HepG2 (cell line): ENCODE data around the gene SYNJ2. TPM values are rescaled to one million over a fixed set of nuclear protein-coding genes. Genes with fewer than 3 reads are reported as not detected.

Experiments used
- ATAC-seq: fragments of 200-7000 bp; cut with Tn5 transposase; 3 replicates; pipeline ENCODE4 v1.9.1; 2020; ENCODE audit warnings: mild to moderate bottlenecking, moderate library complexity
- BruUV-seq: library from RNA; stranded (reverse); fragments of 400-500 nt; replicated peaks from 2 replicates; lab custom pipeline; 2021; lab: Mats Ljungman, UMichigan
- CTCF ChIA-PET: fragments of 300-600 bp; formaldehyde crosslinking; extraction: SDS; loops from one replicate; lab custom pipeline; 2021; ENCODE audit warnings: low total read pairs, inconsistent platforms, low intra/inter-chr PET ratio; lab: Yijun Ruan, JAX
- POLR2A ChIA-PET: fragments of 350-600 bp; sonication (Branson Sonifier 250); formaldehyde crosslinking; loops from one replicate; lab custom pipeline; 2020; ENCODE audit warnings: antibody characterized with exemption, inconsistent platforms; lab: Yijun Ruan, JAX
- DNase-seq: peaks from one replicate; pipeline ENCODE4 v3.0.0-alpha.2; 2015; ENCODE audit warnings: low spot score
- FAIRE-seq: peaks from 3 replicates; lab custom pipeline; 2011; peaks lifted over from hg19 to GRCh38; lab: Jason Lieb, UNC
- H2AFZ ChIP-seq: one replicate; pipeline ENCODE4 v1.6.1; 2011; ENCODE audit warnings: low read length, inconsistent platforms
- H3K27ac ChIP-seq: fragments of 300-600 bp; 3 replicates; pipeline ENCODE4 v1.8.0; 2011; ENCODE audit warnings: mixed run types, mild to moderate bottlenecking, mixed read lengths, low read length, inconsistent platforms; ENCODE audit not compliant: insufficient read depth; ENCODE audit errors: extremely low read length
- H3K27me3 ChIP-seq, 2 experiments: fragments of 200-600 bp in 1 of 2; 2 replicates in 1 of 2; 3 replicates in 1 of 2; pipeline versions ENCODE4 v1.6.0 to v1.8.0; 2011; ENCODE audit warnings: low read length in 2 of 2, mild to moderate bottlenecking in 2 of 2, moderate library complexity in 2 of 2, inconsistent platforms in 1 of 2; ENCODE audit not compliant: insufficient read depth in 2 of 2, control insufficient read depth in 1 of 2
- H3K36me3 ChIP-seq, 2 experiments: fragments of 200-600 bp in 1 of 2; replicated peaks in 1 of 2; 2 replicates in 1 of 2; 3 replicates in 1 of 2; pipeline versions ENCODE4 v1.5.1 to v1.8.0; 2011; ENCODE audit warnings: low read length in 2 of 2, inconsistent platforms in 1 of 2; ENCODE audit not compliant: insufficient read depth in 2 of 2, control insufficient read depth in 1 of 2
- H3K4me1 ChIP-seq: 2 replicates; pipeline ENCODE4 v1.5.1; 2012; ENCODE audit warnings: low read length, inconsistent platforms; ENCODE audit not compliant: insufficient read depth
- H3K4me2 ChIP-seq: 2 replicates; pipeline ENCODE4 v1.6.0; 2011; ENCODE audit warnings: low read depth, low read length, inconsistent platforms
- H3K4me3 ChIP-seq, 3 experiments: fragments of 200-600 bp in 1 of 3; sonication (generic), shearing (Covaris generic) in 1 of 3; replicated peaks in 1 of 3; 2 replicates each; pipeline ENCODE4 v1.5.1; 2011 to 2016; ENCODE audit warnings: low read length in 3 of 3, inconsistent platforms in 2 of 3, low read depth in 2 of 3, mild to moderate bottlenecking in 2 of 3, control low read depth in 1 of 3, mixed read lengths in 1 of 3; ENCODE audit not compliant: insufficient read depth in 1 of 3
- H3K79me2 ChIP-seq: one replicate; pipeline ENCODE4 v1.6.1; 2011; ENCODE audit warnings: low read length, inconsistent platforms; ENCODE audit not compliant: insufficient read depth
- H3K9ac ChIP-seq: 2 replicates; pipeline ENCODE4 v1.6.0; 2011; ENCODE audit warnings: mild to moderate bottlenecking, low read depth, low read length, inconsistent platforms; ENCODE audit not compliant: insufficient read depth
- H3K9me3 ChIP-seq: 2 replicates; pipeline ENCODE4 v1.5.1; 2012; ENCODE audit warnings: mild to moderate bottlenecking, low read length
- H4K20me1 ChIP-seq: 2 replicates; pipeline ENCODE4 v1.6.0; 2011; ENCODE audit warnings: inconsistent platforms, mild to moderate bottlenecking, low read length, moderate library complexity; ENCODE audit not compliant: insufficient read depth
- BRD4 ChIP-seq: sonication (generic); formaldehyde crosslinking; IDR thresholded peaks from 2 replicates; pipeline ENCODE4 v1.4.0; 2020; ENCODE audit warnings: missing genetic modification reagents
- EZH2 ChIP-seq: conservative IDR thresholded peaks from 2 replicates; pipeline ENCODE4 v1.6.1; 2012; ENCODE audit warnings: mild to moderate bottlenecking, low read depth, low read length, moderate library complexity
- FOXA3 ChIP-seq: IDR thresholded peaks from 2 replicates; pipeline ENCODE4 v1.6.1; 2016; ENCODE audit warnings: missing genetic modification reagents, missing compliant biosample characterization
- KDM3A ChIP-seq: IDR thresholded peaks from 2 replicates; pipeline ENCODE4 v1.6.1; 2018; ENCODE audit warnings: low read depth, missing compliant biosample characterization
- TEAD3 ChIP-seq: optimal IDR thresholded peaks from 2 replicates; pipeline ENCODE3; 2016; ENCODE audit warnings: borderline replicate concordance
- WGBS: methylation state at CpG from one replicate; pipeline ENCODE4 v1.1.6; 2017; ENCODE audit warnings: low lambda C conversion rate; 5-methylcytosine and 5-hydroxymethylcytosine counted together
- in situ Hi-C: cut with HindIII; loops from 2 replicates; pipeline ENCODE4 v1.10.0; 2017; ENCODE audit warnings: low pct_unique_long_range_greater_than_20kb; ENCODE audit not compliant: extremely low pct_ligation_motif_present
- intact Hi-C: fragments of 100-400 bp; cut with micrococcal nuclease; formaldehyde crosslinking; loops from one replicate; pipeline ENCODE4 v1.10.0; 2022; ENCODE audit not compliant: unreplicated experiment
- polyA plus RNA-seq, 8 experiments: library from polyadenylated mRNA; depleted of rRNA in 3 of 8; stranded (reverse) in 7 of 8; unstranded in 1 of 8; fragments of >200 nt; fragmentation: Illumina TruSeq in 4 of 8; extraction: Trizol in 4 of 8; gene quantifications; 2 replicates each; pipeline versions ENCODE4 v1.2.1 to v1.2.3, GENCODE V29; 2011 to 2016; ENCODE audit warnings: low read depth in 4 of 8, missing spikeins in 1 of 8, mixed read lengths in 1 of 8; ENCODE audit not compliant: insufficient read depth in 1 of 8
- total RNA-seq, 5 experiments: library from RNA; depleted of rRNA; stranded (reverse); fragments of >200 nt; fragmentation: Illumina TruSeq; extraction: Trizol; gene quantifications; 2 replicates each; pipeline ENCODE4 v1.2.3, GENCODE V29; 2016; ENCODE audit warnings: low read depth in 1 of 5
- TF ChIP-seq, protein P1 (sequence below): sonication (generic); formaldehyde crosslinking; IDR thresholded peaks from 2 replicates; pipeline ENCODE4 v1.4.0; 2020; ENCODE audit warnings: mild to moderate bottlenecking, missing genetic modification reagents, borderline replicate concordance
- TF ChIP-seq, protein P2 (sequence below): sonication (generic); formaldehyde crosslinking; IDR thresholded peaks from 2 replicates; pipeline ENCODE4 v1.8.1; 2023; ENCODE audit warnings: missing genetic modification reagents, inconsistent platforms, borderline replicate concordance
- TF ChIP-seq, protein P3 (sequence below): sonication (generic); formaldehyde crosslinking; IDR thresholded peaks from 2 replicates; pipeline ENCODE4 v1.8.1; 2023; ENCODE audit warnings: mild to moderate bottlenecking, inconsistent platforms, moderate library complexity, missing genetic modification reagents, borderline replicate concordance
- TF ChIP-seq, protein P4 (sequence below): sonication (generic); formaldehyde crosslinking; IDR thresholded peaks from 2 replicates; pipeline ENCODE4 v1.9.0; 2022; ENCODE audit warnings: low read depth, missing genetic modification reagents

SYNJ2 gene
- total and polyA plus RNA-seq, 2 of the 13 experiments (the other 11 are each of a cell fraction or from before 2014, with no cell fraction given), result 39.1 to 57.6 TPM

DNA sequence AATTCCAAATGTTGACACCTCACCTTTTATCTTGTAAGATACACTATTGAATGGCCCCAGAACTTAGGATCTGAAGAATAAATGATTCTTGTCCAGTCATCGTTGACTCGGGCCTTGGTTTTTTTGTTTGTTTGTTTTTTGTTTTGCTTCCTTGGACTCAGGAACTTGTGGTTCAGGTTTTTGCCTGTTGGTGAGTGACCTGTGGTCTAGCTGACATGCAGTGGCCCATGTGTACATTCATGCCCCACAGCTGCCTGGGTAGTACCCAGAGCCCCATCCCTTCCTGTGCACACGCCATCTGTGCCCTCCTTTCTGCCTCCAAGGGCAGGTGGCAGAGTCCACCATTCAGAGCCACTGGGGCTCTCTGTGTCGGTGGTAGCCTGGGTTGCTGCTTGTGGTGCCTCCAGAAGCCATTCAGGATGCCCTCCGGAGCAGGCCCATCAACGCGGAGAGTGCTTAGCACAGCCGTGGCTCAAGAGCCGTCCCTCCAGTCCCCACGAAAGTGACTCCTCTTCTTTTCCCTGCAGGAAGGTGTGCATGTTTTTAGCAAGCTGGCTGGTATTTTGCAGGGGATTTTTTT lies 85.9 kb downstream of the SYNJ2 start (continued):
- TF ChIP-seq, protein P1, sequence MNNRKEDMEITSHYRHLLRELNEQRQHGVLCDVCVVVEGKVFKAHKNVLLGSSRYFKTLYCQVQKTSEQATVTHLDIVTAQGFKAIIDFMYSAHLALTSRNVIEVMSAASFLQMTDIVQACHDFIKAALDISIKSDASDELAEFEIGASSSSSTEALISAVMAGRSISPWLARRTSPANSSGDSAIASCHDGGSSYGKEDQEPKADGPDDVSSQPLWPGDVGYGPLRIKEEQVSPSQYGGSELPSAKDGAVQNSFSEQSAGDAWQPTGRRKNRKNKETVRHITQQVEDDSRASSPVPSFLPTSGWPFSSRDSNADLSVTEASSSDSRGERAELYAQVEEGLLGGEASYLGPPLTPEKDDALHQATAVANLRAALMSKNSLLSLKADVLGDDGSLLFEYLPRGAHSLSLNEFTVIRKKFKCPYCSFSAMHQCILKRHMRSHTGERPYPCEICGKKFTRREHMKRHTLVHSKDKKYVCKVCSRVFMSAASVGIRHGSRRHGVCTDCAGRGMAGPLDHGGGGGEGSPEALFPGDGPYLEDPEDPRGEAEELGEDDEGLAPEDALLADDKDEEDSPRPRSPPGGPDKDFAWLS, result no peak
- TF ChIP-seq TEAD3 (CRISPR knock-in tag) (peak; percentile 15), FOXA3 (peak; percentile 25; the same call in 1 of the 2 replicates)

DNA sequence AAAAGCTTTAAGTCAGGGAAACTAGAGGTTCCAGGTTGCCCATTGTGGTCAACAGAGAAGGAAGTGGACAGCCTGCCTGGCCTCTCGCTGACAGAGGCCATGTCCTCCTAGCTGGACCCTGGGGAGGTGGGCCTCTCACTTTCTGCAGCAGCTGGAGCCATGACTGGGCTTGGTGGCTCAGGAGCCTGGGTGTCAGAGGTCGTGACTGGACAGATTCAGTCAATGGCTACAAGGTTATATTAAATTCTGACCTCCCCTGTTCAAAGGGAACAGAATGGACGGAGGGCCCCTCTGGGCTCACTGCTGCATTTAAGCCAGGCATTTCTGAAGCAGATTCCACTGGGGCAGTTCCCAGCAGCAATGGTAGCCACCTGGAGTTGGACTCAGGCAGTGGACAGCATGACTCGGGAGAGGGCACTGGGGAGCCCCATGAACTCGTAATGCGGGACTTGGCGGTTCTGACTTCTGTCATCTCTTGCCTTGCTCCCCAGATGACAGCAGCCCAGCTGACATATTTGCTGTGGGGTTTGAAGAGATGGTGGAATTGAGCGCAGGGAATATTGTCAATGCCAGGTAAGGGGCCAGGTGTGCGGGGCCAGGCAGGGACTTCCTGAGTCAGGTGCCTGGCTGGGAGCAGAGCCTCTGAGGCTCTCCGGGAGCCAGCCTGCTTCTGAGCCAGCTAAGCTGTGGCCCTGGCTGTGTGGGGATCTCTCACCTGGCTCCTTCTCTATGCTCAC lies 86.7 kb downstream of the SYNJ2 start:
- intact Hi-C loops (no loop called here), in situ Hi-C loops (no loop called here)
- ChIA-PET CTCF (no interaction called here), POLR2A (interaction anchor here (1.4 kb wide), 1 partner anchor 114 kb away, joined by 3 read pairs; no protein-coding TSS in a partner anchor)
- H3K79me2 ChIP-seq, result no peaks in the 10 kb centered on the region
- FAIRE-seq (no peak), ATAC-seq (no peak), DNase-seq (no peak)
- H3K27me3 ChIP-seq, result no peaks in the 10 kb centered on the region
- WGBS, result 95% methylated on average over 10 of the region's 10 CpGs
- no peaks in the 10 kb centered on the region for H4K20me1 ChIP-seq
- H3K4me2 ChIP-seq, result no peak overlapping the region
- H3K4me1 ChIP-seq, result peaks cover 37% of the 10 kb centered on the region
- no peaks in the 10 kb centered on the region for H3K9me3 ChIP-seq
- no peak overlapping the region for H3K9ac ChIP-seq
- H3K36me3 ChIP-seq, result peaks cover 53 to 83% of the 10 kb centered on the region in 2 experiments
- BruUV-seq, result no TSS peak
- H3K27ac ChIP-seq, result peak overlapping the region; percentile 39
- no peak overlapping the region for H2AFZ ChIP-seq
- no peak overlapping the region for H3K4me3 ChIP-seq
- TF ChIP-seq BRD4 (CRISPR knock-in tag), result no peak
- no peak for TF ChIP-seq EZH2
- TF ChIP-seq, protein P2, sequence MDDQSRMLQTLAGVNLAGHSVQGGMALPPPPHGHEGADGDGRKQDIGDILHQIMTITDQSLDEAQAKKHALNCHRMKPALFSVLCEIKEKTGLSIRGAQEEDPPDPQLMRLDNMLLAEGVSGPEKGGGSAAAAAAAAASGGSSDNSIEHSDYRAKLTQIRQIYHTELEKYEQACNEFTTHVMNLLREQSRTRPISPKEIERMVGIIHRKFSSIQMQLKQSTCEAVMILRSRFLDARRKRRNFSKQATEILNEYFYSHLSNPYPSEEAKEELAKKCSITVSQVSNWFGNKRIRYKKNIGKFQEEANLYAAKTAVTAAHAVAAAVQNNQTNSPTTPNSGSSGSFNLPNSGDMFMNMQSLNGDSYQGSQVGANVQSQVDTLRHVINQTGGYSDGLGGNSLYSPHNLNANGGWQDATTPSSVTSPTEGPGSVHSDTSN (CRISPR knock-in tag), result no peak
- TF ChIP-seq, protein P3, sequence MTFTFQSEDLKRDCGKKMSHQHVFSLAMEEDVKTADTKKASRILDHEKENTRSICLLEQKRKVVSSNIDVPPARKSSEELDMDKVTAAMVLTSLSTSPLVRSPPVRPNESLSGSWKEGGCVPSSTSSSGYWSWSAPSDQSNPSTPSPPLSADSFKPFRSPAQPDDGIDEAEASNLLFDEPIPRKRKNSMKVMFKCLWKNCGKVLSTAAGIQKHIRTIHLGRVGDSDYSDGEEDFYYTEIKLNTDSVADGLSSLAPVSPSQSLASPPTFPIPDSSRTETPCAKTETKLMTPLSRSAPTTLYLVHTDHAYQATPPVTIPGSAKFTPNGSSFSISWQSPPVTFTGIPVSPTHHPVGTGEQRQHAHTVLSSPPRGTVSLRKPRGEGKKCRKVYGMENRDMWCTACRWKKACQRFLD, result no peak
- TF ChIP-seq, protein P1, result no peak
- TF ChIP-seq, protein P4, sequence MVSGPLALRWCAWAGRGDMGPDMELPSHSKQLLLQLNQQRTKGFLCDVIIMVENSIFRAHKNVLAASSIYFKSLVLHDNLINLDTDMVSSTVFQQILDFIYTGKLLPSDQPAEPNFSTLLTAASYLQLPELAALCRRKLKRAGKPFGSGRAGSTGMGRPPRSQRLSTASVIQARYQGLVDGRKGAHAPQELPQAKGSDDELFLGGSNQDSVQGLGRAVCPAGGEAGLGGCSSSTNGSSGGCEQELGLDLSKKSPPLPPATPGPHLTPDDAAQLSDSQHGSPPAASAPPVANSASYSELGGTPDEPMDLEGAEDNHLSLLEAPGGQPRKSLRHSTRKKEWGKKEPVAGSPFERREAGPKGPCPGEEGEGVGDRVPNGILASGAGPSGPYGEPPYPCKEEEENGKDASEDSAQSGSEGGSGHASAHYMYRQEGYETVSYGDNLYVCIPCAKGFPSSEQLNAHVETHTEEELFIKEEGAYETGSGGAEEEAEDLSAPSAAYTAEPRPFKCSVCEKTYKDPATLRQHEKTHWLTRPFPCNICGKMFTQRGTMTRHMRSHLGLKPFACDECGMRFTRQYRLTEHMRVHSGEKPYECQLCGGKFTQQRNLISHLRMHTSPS (CRISPR knock-in tag), result 0 out of 2 replicates have a peak, but pooled peaks have one; percentile 22
- no peak for TF ChIP-seq KDM3A (CRISPR knock-in tag)
